RPMI8226 (cell line): Measurements from ENCODE around the gene AGAP1.
A peak's percentile ranks its signal among the peaks of the same experiment; 100 is the strongest.

Source experiments
- DNase-seq: peaks from one replicate; pipeline ENCODE4 v3.0.0-alpha.2; 2015

AGAP1 gene

DNA sequence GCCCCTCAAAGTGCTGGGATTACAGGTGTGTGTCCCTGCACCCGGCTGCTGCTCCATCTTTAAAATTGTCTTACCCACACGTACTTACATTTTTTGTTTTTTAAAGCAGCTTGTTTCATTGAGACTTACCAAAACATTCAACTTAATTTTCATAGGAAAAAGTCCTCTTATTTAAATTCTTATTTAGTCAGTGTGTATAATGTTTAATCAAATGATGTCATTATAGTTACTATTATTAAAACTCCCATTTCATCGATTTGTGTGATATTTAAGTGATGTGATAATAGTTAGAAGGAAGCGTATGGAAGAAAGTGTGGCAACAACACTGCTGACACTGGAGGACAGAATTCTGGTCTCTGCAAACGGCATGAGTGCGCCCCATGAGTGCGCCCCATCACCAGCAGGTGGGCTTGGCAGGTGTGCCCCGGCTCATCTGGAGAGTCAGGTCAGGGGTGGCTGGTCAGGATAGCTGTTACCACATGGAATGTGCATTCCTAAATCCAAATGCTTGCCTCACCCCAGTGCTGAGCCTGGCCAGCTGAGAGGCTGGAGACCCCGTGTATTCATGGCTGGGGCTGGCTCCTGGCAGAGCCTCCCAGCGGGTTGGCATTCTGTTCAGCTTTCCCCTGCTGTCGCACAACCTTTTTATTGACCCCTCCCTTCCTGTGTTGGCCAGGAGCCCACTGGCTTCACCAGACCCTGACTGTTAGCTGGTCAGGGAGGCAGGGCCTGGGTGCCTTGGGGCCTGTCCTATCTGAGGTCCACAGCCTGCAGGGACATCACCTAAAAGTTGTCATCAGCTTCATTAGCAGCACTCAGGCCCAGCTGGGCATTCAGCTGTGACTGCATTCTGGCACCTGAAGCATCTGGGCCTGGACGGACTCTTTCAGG, 79.7 kb downstream of the AGAP1 start:
- no peak for DNase-seq

DNA sequence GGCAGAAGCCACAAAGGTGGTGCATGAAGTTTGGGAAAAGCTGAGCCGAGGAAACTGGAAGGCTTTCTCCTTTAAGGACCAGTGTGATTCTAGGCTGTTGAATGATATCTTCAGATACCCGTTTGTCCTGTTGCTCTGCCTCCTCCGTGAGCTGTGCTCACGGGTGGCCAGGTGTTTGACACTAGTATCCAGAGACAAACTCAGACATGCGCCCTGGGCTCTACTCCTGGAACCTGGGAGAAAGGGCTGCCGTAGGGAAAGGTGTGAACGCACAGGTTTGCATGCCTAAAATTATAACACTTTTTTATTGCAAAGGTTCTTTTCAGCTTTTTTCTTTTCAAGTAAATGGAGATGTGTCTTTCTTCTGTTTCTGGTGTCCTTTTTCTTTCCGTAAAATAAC, 81.6 kb downstream of the AGAP1 start:
- no peak for DNase-seq

DNA sequence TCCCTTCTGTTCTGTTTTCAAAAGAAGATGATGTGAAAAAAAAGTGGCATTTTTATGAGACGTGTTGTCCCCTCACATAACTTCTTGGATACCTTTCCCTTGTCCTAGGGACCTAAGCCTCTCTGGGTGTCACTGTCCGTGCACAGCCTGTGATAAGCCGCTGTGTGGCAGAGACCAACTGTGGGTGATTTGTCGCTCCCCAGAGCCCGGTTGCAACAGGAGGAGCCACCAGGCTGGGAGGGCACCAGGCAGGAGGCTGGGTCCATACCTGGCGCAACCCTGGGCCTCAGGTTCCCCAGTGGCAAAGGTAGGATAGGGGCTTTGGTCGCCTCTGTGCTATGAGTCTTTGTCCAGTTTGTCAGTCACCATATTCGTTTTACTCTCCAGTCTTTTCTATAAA, 82.1 kb downstream of the AGAP1 start:
- no peak for DNase-seq

DNA sequence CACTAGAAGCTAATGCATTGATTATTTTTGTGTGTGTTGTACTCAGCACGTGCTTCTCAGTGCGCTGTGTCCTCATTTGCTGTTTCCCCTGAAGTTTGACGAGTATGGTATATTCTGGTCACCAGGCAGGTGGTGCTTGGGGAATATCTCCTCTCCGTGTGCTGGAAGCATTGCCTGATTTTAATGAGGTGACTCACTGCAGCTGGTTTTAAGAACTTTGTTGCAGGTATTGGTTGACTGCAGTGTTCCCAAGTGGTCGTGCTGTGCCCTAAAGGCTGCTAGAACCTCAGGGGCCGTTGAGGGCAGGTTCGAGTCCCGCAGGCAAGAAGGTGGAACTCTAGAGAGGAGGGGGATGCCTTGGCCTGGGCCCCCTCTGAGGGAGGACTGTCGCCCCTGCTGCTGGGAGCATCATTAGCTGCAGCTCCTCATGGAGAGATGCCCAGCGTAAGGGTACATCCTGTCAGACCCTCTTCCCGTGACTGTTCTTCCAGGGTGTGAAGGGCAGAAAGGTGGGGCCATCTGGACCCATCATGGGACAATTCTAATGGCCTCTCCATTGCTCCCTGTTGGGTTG, 82.6 kb downstream of the AGAP1 start:
- DNase-seq, result no peak

DNA sequence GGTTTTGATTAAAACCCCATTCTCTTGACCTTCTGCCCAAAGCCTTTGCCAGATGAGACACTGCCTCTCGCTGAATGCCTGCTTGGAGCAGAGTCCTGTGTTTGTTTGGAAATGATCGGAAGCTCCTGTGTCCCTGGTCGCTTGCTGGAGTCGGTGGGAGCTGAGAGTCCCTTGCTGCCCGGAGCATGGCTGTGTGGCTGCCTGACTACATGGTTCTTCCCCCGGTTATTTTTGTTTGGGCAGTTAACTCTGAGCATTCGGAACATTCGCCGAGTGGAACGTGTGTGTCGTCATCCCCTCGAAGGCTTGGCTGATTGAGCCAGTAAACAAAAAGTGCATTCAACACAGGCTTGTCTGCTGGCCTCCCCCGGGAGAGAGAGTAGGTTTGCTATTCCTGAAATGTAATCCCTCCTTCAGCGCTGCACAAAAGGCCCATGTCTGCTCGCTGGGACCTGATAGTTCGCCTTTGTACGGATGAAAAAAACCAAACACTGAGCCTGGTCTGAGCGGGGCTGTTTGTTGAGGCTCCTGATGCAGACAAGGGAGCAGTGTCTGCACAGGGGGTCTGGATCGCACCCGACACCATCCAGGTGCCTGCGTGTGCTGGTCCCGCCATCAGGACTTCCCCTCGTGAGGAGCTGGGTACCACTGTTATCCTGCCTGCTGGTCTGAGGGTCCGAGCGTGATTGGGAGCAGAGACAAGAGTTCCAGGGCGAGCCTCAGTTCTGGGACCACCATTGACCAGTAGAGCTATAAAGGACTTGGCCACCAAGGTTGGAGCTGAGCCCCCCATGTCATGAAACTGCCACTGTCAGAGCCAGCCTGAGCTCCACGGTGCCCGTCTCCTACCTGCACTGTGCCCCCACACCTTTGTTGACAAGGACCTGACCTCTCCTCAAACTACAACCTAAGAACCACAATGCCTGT, 83.8 kb downstream of the AGAP1 start:
- DNase-seq, result no peak

DNA sequence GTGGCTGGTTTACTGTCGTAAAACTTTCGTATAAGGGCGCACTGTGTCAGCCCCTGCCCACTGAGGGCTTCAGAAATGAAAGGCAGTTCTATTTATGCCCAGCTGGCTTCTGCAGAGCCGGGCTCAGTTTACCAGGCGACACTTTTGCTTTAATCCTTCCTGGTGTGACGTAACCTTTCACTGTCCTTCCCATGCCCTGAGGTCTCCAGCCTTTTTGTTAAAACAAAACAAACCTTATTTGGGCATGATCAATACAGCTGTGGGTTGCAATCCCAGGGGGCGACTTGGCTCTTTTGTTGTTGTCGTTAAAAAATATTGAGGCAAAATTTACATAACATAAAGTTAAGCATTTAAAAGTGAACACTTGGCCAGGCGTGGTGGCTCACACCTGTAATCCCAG, 85.3 kb downstream of the AGAP1 start:
- no peak for DNase-seq

DNA sequence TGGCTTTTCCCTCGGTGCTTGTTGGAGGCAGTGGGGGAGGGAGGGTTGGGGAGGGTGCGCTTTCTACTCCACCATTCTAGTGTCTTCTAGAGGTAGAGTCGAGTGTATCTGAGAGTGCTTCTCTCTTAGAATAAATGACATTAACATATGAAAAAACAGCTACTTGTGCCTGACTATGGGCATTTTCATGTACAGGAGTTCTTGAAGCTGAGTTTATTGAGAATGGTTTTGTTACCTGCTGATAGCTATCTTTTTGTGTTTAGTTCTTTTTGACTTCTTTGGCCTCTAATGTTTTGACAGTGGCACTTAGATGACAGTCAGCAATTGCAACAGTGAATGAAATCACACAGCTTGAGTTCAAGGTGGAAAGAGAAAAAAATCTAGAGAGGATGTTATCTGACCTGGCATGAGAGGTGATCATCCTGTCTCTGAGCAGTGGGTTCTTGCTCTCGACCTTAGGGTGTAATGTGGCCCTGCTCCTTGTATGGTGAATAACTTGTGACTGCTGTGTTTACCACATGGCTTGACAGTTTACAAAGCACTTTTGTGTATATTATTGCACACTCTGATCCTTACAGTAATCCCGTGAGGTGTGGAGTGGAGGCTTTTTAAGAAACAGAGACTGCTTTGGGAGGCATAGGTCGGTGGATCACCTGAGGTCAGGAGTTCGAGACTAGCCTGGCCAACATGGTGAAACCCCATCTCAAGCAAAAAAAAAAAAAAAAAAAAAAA, 86.7 kb downstream of the AGAP1 start:
- DNase-seq, result no peak

DNA sequence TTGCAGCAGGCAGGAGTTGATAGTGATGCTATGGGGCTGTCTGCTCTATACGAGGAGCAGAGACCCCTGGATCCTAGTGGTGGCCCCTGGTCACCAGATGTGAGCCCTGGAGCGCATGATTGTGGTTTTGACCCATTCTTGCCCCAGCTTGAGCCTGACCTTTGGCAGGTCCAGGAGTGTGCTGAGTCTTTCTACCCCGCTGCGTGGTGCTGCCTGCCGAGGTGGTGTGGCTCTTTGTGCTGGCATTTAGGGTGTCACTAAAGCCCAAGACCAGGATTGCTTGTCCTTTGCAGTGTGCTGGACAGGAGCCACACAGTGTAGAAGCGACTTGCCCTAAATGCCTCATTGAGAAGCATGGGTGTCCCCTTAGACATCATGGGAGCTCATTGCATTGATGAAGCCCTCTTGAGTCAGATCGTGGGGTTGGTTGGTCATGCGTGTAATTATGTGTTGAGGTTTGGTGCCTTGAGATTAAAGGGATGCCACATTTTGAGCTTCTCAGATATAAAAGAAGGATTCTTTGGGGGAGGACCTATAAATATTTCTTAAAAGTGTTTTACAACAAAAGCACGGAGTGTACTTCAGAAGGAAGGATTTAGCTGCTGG, 88.3 kb downstream of the AGAP1 start:
- no peak for DNase-seq

DNA sequence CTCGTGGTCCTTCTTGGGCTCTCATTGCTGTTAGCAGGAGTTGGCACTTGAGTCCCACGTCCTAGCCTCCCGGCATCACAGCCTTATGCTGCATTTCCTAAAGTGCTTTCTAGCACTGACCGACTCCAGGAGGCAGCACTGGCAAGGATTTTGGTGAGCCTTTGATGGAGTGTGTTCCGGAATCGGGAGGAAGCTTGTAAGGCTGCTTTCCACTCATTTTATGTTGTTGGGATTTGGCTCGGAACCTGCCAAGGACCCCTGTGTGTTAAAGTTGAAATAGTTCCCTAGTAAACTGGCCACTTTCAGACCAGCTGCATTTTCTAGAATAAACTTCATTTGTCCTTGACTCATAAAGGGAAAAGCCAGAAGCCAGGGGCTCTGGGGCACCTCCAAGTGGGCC, 88.9 kb downstream of the AGAP1 start:
- no peak for DNase-seq

DNA sequence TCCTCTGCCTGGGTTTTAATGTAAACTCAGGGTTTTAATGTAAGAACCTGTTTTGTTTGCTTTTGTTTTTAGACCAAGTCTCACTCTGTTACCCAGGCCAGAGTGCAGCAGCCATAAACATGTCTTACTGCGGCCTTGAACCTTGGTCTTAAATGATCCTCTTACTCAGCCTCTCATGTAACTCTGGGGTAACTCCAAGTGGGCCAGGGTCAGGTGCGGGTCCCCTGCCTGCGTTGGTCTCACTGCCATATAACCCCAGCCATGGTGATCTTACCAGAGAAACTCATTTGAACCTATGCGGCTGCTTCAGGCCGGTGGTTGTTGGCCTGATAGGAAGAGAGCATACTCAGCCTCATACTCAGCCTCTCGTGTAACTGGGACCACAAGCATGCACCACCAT, 89.3 kb downstream of the AGAP1 start:
- no peak for DNase-seq

DNA sequence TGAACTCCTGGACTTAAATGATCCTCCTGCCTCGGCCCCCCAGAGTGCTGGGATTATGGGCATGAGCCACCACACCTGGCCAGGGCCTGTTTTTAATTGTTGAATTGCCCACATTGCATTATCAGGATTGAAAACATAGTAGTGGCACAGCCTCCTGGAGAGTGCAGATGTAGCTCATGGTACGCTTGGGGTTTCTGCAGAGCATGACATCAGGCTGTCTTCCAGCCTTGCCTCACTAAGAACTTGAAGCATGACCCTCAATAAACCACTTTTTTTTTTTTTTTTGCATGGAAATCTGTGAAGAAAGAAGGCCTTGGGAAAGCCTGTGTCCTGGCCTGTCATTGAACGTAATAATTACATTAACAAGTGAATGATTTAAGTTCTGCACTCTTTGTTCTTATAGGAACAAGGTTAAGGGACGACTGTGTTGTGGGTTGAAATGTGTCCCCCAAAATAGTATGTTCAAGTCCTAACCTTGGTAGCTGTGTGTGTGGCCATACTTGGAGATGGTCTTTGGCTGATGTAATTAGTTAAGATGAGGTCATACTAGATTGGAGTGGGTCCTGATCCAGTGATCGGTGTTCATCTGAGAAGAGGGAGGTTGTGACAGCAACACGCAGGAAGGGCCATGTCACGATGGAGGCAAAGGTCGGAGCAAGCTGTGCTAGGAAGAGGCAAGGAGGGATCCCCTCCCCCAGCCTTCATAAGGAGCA, 90.2 kb downstream of the AGAP1 start:
- no peak for DNase-seq

DNA sequence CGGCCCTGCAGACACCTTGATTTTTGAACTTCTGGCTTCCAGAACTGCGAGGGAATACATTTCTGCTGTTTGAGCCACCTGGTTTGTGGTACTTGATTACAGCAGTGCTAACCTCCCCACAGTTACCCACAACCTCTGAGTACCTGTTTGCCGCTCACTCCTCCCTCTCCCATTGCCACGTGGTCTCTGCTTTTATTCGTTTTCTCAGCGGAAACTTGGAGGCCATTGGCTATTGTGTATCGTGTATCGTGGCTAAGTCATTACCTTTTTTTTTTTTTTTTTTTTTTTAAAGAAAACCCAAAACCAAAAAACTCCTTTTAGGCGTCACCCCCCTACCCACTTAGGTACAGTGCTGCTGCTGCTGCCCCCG, 90.8 kb downstream of the AGAP1 start:
- no peak for DNase-seq

DNA sequence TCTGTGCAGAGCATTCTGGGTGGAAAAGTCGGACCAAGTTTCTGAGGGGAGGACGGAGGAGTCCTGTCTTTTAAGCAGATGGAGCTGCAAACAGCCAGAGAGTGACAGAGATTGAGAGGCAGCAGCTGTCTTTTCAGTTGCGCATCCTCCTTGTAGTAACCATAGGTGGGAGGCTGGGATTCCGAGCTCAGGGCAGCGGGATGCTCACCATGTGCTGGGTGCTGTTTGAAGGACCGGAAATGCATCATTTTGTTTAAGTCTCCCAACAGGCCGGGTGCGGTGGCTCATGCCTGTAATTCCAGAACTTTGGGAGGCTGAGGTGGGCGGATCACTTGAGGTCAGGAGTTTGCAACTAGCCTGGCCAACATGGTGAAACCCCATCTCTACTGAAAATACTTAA, 93.4 kb downstream of the AGAP1 start:
- DNase-seq, result no peak

DNA sequence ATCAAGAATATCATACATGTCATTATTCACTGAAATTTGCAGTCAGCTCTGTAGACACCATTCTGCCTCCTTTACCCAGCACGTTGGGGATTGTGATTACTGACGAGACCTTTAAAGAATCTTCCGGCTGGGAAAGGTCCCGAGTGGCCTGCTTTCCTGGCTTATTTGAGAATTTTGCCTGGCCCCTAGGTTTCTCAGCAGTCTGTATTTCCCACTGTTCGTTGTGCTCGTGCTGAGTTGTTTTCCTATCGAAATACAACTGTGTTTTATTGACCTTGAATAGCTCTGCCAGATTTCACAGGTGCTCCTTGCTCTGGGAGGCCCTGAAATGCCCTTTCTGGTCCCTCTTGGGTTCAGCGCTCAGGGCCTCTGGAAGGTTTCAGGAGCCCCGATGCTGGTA, 94.9 kb downstream of the AGAP1 start:
- DNase-seq, result no peak

DNA sequence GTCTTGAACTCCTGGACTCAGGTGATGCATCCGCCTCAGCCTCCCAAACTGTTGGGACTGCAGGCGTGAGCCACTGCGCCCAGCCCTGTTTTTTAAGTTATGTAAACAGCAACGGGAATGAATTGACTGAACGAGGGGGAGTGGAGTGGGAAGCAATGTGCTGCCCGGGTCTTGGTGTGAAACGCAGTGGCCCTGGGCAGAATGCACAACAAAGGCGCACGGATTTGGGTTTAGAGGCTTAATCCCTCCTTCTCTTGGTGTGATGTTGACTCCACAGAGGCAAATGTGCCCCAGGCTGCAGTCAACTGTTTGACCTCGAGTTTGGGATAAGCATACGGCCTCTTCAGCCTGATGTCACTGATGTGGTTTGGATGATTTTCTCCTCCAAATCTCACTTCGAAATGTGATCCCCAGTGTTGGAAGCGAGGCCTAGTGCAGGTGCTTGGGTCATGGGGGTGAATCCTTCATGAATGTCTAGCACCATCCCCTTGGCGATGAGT, 97.4 kb downstream of the AGAP1 start:
- DNase-seq, result no peak

DNA sequence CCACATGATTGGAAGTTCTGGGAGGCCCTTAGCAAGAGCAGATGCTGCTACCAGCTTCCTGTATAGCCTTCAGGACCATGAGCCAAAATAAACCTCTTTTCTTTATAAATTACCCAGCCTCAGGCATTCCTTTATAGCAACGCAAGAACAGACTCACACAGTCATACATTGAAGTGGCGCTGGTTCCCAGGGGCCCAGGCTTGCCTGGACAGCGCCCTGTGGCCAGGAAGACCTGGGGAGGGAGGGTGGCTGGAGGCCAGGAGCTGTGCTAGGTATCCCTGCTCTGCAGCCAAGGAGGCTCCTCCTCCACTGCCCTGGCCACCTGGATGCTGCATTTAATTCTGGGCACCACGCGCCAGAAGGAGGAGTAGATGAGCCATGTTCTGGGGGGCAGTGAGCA, 98.1 kb downstream of the AGAP1 start:
- DNase-seq, result peak; percentile 9

DNA sequence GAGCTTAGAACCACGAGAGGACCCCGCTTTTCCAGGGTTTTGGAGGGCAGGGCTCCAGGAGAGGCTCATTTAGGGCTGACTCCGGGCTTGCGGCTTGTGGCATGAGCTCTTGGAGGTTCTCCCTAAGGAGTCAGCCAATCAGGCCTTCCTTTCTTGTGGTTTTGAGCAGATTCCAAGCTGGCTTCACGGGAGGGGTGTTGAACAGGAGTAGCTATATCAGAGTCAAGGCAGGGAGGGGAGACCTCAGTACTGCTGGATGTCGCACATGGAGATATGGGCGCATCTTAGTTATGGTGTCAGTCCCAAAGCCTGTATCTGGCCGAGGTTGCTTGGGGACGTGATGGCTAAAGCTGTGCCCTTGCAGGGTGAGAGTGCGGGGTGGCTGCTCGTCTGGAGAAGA, 98.6 kb downstream of the AGAP1 start:
- no peak for DNase-seq

DNA sequence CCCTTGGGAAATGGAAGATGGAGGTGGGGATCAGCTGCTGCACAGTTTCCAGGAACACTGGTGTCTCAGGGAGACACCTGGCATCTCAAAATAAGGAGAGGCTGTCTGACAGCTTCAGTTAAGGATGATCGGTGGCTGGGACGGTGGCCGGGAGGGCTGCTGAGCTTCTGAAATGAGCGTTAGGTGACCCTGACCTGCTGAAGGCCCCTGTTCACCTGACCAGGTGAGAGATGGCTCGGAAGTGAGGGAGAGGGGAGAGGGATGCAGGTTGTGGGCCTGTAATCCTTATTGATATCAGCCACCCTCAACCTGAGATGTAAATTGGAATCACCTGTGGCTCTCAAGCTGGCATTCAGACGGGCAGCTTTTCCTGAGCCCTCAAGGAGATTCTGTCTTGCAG, 99.0 kb downstream of the AGAP1 start:
- no peak for DNase-seq

DNA sequence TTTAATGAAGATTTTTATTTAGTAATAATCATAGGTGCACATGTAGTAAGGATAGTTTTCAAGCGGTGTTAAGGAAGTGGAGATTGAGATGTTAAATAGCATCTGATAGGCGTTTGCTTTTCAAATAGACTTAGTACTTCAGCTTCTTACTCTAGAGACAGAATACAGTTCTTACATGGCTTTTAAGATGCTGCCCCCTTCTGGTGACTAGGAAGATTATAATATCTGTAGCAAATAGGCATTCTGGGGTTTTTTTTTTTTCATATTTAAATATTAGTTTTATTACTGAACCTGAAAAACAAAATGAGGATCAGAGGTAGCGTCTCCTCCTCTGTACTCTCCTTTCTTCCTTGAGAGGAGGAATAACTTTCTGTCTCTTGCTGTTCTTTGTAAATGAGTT, 100.2 kb downstream of the AGAP1 start:
- DNase-seq, result peak; percentile 71

DNA sequence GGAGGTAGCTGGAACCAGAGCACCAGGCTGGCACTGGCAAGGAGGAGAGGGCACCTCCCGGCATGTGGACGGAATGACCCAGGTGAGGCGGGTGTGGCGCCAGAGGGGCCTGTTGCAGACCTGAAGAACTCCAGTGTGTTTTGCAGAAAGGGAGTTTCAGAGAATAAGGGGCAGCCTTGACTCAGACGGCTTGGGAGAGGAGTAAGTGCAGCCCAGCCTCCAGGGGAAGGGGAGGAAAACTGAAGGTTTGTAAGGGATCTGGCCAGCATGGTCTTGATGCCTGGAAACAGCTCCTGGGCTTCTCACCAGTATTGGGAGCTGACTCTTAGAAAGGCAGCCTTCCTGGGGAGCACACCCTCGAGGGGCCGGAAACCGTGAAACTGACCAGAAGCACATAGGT, 101.1 kb downstream of the AGAP1 start:
- no peak for DNase-seq

DNA sequence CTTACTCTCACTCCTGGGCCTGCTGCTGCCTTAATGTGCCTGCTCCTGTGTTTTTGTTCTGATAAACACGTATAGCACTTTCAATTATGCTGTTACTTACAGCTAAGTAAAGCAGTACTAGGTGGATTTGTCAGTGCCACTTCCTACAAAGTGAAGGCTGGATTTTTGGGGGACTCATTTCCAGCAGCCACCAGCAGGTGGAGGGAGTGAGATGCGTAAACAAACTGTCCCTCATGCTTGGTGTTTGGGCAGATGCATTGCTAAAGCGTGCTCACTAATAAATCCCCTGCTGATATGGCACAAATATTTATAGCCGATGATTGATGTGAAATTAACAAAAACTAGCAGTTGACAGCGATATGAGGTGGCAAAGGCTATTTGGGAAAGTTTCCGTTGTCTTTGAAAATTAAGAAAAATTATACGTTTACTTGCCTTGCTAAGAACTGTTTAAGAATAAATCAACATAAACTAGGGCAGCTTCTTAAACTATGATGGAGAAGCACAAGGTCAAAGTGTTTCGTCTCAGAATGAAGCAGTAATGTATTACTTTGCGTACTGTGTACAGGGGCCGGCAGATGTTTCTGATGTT, 101.7 kb downstream of the AGAP1 start:
- peak; percentile 75 for DNase-seq
